ENCODE measurements around the gene WNT3A.

Gene WNT3A

GRCh38 chr1:228033376-228033775 is 26.6 kb downstream of the WNT3A start:
- no peak for DNase-seq

DNA sequence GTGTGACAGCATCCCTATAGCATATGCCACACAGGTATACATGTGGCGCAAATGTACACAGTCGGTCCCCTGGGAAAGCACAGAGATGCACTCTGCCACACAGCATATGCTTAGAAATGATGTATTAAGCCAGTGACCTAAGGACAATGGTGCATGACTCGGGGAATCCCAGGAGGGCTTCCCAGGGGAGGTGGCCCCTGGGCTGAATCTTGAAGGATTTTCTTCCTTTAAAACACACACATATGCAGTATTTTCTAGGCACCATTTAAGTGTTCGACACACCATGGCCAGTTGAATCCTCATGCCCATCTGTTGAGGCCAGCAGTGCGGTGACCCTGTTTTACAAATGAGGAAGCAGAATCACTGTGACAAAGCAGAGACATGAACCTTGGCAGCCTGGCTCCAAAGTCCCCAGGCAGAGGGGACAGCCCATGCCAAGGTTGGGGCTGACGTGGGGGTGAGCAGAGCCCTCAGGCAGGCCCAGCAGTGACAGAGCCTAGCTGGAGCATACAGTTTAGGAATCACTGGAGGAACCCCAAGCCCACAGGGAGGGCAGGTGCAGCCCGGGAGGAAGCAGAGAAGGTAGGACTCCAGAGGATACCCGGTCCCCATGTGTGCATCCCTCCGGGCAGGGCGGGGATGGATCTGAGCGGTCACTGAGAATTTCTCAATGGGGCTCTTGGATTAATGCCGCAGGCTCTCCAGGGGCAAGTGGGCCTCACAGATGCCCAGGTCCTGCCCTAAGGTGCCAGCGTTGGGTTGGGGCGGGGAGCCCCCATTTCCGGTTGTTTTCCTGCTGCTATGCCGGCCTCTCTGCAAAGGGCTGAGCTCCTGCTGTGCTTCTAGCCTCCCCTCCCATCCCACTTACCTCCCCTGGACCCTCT is 28.4 kb downstream of the WNT3A start:
- no peak for DNase-seq

DNA sequence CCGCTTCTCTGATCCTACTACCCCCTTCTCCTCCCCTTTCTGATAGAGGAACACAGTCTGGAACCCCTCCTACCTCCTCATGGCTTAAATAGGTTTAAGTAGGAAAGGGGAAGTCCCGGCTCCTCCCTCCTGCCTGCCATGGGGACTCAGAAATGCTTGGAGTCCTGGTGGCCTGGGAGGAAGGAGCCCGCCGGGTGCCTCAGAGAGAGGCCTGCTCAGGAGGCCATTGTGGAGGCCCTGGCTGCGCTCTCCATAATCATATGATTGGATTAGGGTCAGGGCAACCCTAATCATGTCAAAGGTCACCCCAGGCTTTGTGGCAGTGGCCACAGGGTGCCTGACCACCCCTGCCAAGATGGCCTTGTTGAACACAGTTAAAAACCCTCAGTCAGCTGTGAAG is 29.0 kb downstream of the WNT3A start:
- DNase-seq, result no peak

DNA sequence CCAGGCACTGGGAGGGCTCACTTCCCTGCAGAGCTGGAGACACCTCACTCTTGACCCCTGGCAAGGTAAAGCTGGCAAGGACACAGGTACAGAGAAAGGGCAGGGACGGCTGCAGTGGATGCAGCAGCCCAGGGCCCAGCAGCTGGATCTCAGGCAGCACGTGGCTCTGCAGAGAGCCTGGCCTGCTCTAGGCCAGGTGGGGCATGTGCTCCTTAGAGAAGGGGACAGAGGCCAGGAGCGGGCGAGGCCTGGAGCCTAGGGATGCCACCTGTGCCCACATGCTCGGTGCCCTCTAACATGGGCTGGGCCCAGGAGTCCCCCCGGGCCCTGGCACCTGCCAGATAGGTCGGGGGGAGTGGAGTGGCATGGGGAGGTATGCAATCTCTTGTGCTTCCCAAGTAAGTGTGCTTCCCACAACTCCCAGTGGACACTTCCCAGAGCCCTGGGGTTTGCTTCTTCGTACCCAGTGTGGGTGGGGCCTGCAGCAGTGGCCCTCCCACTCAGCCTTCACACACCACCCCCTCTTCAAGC is 30.0 kb downstream of the WNT3A start:
- DNase-seq, result no peak

DNA sequence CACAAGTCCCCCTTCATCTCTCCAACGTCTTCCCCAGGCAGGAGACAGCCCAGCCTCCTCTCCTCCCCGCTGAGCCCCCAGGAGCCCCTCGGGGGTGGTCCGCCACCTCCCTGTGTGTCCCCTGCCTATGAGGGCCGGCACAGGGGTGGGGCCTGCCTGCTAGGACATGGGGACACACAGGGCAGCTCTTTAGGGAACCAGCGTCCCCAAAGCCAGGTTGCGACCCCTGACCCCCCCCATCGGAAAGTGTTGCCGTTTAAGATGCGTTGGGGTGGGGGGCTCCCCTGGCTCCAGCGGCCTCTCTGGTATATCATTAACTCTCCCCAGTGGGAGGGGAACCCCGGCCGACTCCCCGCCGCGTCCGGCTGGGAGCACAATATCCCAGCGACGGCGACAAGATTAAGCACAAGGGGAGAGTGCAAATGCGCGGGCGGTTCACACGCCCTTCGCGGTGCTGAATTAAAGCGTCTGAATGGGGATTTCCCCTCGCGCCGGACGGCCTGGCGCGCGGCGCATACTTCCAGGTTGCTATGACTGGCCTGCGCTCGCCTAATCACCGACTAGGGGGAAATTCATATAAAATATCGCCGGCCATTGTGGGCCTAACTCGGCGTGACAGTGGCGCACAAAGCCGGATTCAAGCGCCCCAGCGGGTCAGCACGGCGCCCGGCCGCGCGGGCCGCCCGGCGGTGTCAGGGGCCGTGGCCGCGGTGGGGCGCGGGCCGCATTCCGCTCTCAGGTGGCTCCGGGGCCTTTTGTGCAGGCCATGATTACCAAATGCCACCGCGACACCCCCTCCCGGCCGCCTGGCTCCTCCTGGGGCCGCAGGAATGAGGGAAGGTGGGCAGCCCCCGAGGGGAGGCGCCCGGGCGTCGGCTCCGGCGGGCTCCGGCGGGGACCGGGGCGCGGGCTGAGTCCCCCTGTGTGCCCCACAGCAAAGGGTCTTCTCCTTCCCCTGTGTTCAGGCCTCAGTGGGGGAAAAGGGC is 30.9 kb downstream of the WNT3A start:
- DNase-seq, result no peak

GRCh38 chr1:228038387-228039005 is 31.7 kb downstream of the WNT3A start:
- DNase-seq, result no peak

DNA sequence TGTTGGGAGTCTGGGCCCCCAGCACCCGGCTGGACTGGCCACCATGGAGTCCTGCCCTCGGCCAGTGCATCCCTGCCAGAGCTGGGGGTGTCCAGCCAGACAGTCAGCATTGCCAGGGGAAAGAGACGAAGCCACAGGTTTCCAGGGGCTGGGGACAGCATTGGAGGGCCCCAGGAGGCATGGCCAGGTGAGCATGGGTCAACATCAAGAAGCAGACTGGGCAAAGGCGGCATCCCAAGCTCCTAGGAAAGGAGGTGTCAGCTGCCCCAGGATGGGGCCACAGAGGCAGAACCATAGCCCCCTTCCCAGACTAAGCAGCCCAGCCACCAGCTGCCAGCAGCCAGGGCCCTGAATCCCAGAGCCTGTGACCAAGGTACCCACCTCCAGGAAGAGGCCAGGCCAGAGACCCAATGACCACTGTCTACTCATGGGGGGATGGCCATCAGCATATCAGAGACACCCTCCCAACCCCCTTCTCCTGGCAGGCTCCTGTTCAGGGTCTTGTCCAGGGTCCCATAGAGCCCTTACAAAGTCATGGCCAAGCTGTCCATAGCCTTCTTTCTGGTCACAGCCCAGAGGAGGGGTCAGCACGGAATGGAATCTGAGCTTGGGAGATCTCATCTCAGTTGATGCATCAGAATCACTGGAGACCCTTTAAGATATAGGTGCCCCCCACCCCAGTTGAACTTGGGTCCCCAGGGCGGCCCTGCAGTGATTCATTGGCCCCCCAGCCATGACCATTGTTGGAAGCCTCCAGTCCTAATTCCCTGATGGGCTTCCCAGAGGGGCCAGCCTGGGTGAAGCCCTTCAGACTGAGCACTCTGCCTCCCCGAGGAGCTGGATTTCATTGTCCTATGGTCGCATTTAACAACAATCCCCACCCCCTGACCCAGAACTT is 32.5 kb downstream of the WNT3A start:
- DNase-seq, result no peak

DNA sequence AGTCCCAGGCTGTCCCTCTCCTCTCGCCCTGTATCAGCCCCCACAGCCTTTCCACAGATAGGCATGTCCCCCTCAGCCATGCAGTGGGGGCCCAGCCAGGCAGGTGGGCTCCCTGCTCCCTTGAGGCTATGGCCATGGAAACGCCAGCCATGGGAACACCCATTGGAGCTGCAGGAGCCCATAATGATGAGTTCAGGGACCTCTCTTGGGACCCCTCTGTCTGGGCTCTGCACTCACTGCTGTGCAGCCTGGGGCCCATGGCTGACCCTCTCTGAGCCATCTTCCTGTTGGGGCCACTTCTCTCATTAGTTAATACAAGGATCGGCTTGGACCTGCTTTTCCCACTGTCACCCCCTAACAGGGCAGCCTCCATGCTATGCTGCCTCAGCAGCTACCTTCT is 33.2 kb downstream of the WNT3A start:
- DNase-seq, result no peak

GRCh38 chr1:228041316-228041715 is 34.5 kb downstream of the WNT3A start:
- no peak for DNase-seq

DNA sequence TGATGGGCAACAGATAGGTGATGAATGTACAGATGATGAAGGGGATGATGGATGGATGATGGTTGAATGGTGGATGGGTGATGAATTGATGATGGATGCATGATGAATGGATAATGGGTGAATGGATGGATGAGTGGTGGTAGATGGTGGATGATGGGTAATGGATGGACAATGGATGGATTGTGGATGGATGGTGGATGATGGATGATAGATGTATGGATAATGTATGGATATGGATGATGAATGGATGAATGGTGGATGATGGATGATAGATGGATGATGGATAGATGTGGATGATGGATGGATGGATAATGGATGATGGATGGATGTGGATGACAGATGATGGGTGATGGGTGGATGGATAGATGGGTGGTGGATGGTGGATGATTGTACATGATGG is 35.7 kb downstream of the WNT3A start:
- no peak for DNase-seq

DNA sequence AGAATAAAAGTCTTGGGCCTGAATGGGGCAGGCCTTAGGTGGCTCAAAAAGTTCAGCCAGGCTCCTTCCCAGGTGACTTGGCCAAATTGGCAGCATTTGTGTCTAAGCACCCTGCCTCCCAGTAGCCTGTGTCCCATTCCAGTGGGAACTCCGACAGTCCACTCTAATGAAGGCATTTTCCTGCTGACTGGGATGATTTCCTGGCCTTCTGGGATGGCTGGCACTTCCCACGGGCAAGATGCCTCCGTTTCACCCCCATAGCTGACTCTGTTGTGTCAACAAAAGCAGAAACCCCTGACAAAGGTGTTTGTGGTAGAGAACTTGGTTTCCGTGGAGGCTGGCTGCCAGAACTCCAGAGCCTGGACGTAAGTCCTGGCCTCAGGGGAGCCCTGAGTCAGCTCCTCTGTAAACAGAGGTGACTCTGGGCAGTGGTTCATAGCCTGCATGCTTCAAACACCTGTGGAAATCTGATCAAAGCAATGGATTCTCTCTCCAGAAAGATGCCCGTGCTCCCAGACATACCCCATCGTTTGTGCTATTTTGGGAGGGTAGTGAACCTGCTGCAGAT is 36.6 kb downstream of the WNT3A start:
- no peak for DNase-seq

GRCh38 chr1:228044961-228045360 is 38.2 kb downstream of the WNT3A start:
- DNase-seq, result no peak

- DNase-seq, result no peak
These were observed 38.6 kb downstream of the WNT3A start for GRCh38 chr1:228045405-228045804.

- DNase-seq, result no peak
These were observed 39.1 kb downstream of the WNT3A start for GRCh38 chr1:228045871-228046270.

DNA sequence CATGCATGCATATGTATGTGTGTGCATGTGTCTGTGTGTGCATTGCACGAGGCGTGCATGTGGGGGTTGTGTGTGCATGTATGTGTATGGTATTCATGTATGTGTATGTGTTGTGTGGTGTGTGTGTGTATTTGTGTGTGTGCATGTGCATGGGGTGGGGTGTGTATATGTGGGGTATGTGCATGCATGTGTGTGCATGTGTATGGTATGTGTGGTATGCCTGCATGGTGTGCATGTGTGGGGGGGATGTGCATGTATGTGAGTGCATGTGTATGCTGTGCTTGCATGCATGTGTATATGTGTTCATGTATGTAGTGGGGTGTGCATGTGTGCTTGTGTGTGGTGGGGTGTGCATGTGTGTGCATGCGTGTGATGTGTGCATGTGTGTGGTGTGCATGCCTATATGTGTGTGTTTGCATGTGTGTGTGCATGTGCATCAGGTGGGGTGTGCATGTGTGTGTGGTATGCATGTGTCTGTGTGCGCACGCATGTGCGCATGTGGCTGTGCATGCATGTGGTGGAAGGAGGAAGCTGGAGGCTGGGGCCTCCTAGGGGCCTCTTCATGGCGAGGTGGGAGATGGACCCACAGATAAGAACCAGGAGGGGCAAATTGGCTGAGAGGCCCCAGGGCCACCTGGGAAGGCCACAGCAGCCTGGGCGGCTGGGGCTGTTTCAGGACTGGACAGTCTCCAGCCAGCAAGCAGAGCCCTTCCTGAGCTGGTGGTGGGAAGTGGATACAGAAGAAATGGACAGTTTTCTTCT is 39.8 kb downstream of the WNT3A start:
- no peak for DNase-seq

GRCh38 chr1:228047183-228047466 is 40.3 kb downstream of the WNT3A start:
- DNase-seq, result no peak

DNA sequence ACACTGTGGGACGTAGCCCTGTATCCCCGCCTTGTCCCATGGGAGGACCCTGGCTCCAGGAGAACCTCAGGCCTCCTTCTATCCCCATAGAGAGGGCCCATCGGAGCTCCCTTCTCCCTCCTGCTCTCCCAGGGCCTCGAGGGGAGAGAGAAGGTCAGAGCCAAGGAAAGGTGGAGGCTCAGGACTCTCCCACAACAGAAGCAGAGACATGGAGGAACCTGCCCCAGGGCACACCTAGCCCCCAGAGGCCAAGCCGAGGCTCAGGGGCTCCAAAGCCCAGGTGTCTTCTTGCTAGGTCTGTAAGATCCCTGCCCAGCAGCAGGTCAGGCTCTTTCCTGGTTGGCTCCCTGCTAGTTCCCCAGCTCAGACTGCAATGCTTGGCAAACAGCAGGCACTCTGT is 41.3 kb downstream of the WNT3A start:
- DNase-seq, result no peak

GRCh38 chr1:228048659-228049298 is 42.0 kb downstream of the WNT3A start:
- no peak for DNase-seq

- no peak for DNase-seq
These were observed 43.9 kb downstream of the WNT3A start for GRCh38 chr1:228050571-228051231.

All from NCI-H510A (cell line).